ENCODE data around the gene SYCE1L.

The SYCE1L gene

DNA sequence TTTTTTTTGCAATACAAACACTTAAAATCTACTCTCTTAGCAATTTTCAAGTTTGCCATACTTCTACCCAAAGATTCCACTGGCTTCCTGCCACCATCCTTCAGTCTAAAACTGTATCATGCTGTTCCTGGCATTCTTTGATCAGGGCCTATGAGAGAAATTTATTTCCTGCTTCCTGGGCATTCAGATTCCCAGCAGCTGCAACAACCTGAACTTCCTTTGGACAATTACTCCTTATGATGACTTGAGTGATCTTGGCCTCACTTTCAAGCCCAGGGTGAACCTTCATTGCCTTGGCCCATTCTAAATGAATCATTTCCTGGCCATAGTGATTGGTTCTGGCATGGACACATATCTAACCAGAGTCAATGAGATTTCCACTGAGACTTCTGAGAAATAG, 26.3 kb upstream of the SYCE1L start:
- TF ChIP-seq POLR2AphosphoS5 (IDR thresholded peaks at IDR 0.05; ENCODE audit: low read depth, low read length) (no peak), FOXP2 (optimal IDR thresholded peaks at IDR 0.05; ENCODE audit: borderline replicate concordance, extremely low read depth, extremely low read length, insufficient read depth) (no peak), TAF1 (IDR thresholded peaks at IDR 0.05; ENCODE audit: borderline replicate concordance, insufficient read depth, low read length) (no peak), SIN3A (IDR thresholded peaks at IDR 0.05; ENCODE audit: borderline replicate concordance, insufficient read depth, low read length) (no peak)
- TF ChIP-seq, protein P1, sequence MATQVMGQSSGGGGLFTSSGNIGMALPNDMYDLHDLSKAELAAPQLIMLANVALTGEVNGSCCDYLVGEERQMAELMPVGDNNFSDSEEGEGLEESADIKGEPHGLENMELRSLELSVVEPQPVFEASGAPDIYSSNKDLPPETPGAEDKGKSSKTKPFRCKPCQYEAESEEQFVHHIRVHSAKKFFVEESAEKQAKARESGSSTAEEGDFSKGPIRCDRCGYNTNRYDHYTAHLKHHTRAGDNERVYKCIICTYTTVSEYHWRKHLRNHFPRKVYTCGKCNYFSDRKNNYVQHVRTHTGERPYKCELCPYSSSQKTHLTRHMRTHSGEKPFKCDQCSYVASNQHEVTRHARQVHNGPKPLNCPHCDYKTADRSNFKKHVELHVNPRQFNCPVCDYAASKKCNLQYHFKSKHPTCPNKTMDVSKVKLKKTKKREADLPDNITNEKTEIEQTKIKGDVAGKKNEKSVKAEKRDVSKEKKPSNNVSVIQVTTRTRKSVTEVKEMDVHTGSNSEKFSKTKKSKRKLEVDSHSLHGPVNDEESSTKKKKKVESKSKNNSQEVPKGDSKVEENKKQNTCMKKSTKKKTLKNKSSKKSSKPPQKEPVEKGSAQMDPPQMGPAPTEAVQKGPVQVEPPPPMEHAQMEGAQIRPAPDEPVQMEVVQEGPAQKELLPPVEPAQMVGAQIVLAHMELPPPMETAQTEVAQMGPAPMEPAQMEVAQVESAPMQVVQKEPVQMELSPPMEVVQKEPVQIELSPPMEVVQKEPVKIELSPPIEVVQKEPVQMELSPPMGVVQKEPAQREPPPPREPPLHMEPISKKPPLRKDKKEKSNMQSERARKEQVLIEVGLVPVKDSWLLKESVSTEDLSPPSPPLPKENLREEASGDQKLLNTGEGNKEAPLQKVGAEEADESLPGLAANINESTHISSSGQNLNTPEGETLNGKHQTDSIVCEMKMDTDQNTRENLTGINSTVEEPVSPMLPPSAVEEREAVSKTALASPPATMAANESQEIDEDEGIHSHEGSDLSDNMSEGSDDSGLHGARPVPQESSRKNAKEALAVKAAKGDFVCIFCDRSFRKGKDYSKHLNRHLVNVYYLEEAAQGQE (IDR thresholded peaks at IDR 0.05; ENCODE audit: insufficient read depth in 1 of 2, low read depth in 2 of 2, low read length in 2 of 2): no peak

DNA sequence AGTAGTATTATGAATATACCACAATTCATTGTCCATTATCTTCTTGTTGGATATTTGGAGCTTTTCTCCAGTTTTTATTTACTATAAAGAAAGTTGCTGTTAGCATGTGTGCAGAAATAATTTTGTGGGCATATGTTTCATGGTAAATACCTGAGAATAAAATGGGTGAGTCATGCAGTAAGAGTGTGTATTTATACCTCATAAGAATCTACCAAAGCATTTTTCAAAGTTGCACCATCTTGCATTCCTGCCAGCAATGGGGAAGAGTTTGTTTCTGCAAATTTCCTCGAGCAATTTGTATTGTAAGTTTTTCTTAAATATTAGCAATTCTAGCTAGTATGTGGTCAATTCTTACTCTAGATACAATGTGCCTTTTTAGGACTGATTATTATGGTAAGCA, 16.1 kb upstream of the SYCE1L start:
- no peak for TF ChIP-seq FOXP2 (optimal IDR thresholded peaks at IDR 0.05; ENCODE audit: borderline replicate concordance, extremely low read depth, extremely low read length, insufficient read depth)
- TF ChIP-seq SIN3A (IDR thresholded peaks at IDR 0.05; ENCODE audit: borderline replicate concordance, insufficient read depth, low read length): no peak
- TF ChIP-seq POLR2AphosphoS5 (IDR thresholded peaks at IDR 0.05; ENCODE audit: low read depth, low read length): no peak
- TF ChIP-seq, protein P1 (IDR thresholded peaks at IDR 0.05; ENCODE audit: insufficient read depth in 1 of 2, low read depth in 2 of 2, low read length in 2 of 2): no peak
- TF ChIP-seq TAF1 (IDR thresholded peaks at IDR 0.05; ENCODE audit: borderline replicate concordance, insufficient read depth, low read length): no peak

DNA sequence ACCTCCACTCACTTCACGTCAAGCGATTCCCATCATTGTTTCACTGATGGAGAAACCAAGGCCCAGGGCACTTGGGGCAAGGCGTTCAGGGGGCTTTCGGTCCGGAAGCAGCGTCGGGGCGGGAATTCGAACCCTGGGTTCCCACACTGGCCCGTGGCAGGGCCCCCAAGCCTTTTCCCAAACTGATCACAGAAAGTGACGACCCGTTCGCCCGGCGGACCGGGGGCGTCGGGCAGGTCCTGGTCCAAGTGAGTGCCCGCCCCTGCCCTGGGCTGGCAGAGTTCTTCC, 9.1 kb upstream of the SYCE1L start:
- TF ChIP-seq SIN3A (IDR thresholded peaks at IDR 0.05; ENCODE audit: borderline replicate concordance, insufficient read depth, low read length): no peak
- no peak for TF ChIP-seq FOXP2 (optimal IDR thresholded peaks at IDR 0.05; ENCODE audit: borderline replicate concordance, extremely low read depth, extremely low read length, insufficient read depth)
- TF ChIP-seq POLR2AphosphoS5 (IDR thresholded peaks at IDR 0.05; ENCODE audit: low read depth, low read length): no peak
- TF ChIP-seq, protein P1 (IDR thresholded peaks at IDR 0.05; ENCODE audit: insufficient read depth in 1 of 2, low read depth in 2 of 2, low read length in 2 of 2): no peak
- no peak for TF ChIP-seq TAF1 (IDR thresholded peaks at IDR 0.05; ENCODE audit: borderline replicate concordance, insufficient read depth, low read length)

DNA sequence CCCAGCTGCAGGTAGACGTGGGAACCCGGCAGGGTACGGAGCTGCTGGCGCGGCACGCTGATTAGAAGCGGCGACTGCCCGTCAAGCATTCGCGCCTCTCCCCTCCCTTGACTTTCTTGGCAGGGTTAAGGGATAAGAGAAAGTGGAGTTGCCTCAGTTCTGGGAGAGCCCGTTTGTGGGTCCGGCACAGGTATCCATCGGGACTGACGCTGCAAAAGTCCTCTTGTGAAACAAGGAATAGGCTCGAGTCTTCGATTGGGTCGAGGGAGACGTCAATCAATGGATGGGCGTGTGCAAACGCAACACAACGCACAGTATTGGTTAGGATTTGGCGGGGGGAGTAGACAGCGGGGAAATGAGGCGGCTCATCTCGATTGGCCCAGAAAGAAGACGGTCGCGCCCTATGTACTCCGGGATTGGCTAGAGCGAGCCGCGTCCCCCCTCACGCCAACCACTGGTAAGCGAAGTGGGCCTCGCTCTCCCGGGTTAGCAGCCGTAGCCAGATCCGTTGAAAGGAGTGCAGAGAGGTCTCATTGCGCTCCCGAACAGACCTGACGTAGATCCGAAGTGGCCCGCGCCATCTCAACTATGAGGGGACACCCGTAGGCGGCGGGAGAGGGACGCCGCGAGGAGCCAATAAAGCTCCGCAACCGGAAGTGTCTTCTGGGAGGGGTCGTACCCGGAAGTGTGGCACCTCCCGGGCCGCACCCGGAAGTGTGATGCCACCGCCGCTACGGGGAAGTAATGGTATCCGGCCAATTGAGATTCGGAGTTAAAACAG, 8.5 kb upstream of the SYCE1L start, which contains the start of gene MON1B:
MON1B (plus strand) TSS at position 713 of the 781 bp plus-strand sequence. CDS start 296 bp downstream, outside the sequence.
- TF ChIP-seq, protein P1 (IDR thresholded peaks at IDR 0.05; ENCODE audit: insufficient read depth in 1 of 2, low read depth in 2 of 2, low read length in 2 of 2): no peak
- TF ChIP-seq FOXP2 (optimal IDR thresholded peaks at IDR 0.05; ENCODE audit: borderline replicate concordance, extremely low read depth, extremely low read length, insufficient read depth) (peak; percentile 9), SIN3A (IDR thresholded peaks at IDR 0.05; ENCODE audit: borderline replicate concordance, insufficient read depth, low read length) (peak; percentile 51; the same call in 1 of the 2 replicates), POLR2AphosphoS5 (IDR thresholded peaks at IDR 0.05; ENCODE audit: low read depth, low read length) (peak; percentile 82), TAF1 (IDR thresholded peaks at IDR 0.05; ENCODE audit: borderline replicate concordance, insufficient read depth, low read length) (peak; percentile 32; the same call in 1 of the 2 replicates)

Data from PFSK-1 (cell line).